K562 (cell line): Measurements from ENCODE around the gene TMEM128. TPM values are rescaled to one million over a fixed set of nuclear protein-coding genes. Genes with fewer than 3 reads are reported as not detected.

Source experiments
- ATAC-seq: fragments of 200-7000 bp; cut with Tn5 transposase; 3 replicates; pipeline ENCODE4 v1.9.1; 2020; ENCODE audit warnings: moderate library complexity
- BruUV-seq: library from RNA; stranded (reverse); fragments of 400-500 nt; replicated peaks from 2 replicates; lab custom pipeline; 2021; lab: Mats Ljungman, UMichigan
- CTCF ChIA-PET: fragments of 300-600 bp; formaldehyde crosslinking; extraction: SDS; loops from one replicate; lab custom pipeline; 2021; ENCODE audit warnings: low intra/inter-chr PET ratio; lab: Yijun Ruan, JAX
- POLR2A ChIA-PET: fragments of 300-600, 350-650 bp; sonication (Branson Sonifier 250); formaldehyde crosslinking; extraction: SDS; loops from one replicate; lab custom pipeline; 2021; ENCODE audit warnings: antibody characterized with exemption, inconsistent platforms; lab: Yijun Ruan, JAX
- DNase-seq, 4 experiments: peaks; one replicate each; pipeline versions ENCODE4 v3.0.0 to v3.0.0-alpha.2; 2011 to 2018; ENCODE audit warnings: low spot score in 3 of 4, mixed read lengths in 3 of 4; ENCODE audit errors: extremely low read depth in 1 of 4
- FAIRE-seq: peaks from 2 replicates; lab custom pipeline; 2011; peaks lifted over from hg19 to GRCh38; lab: Jason Lieb, UNC
- H2AFZ ChIP-seq: 2 replicates; pipeline ENCODE4 v1.6.0; 2011; ENCODE audit warnings: low read depth, low read length, control low read depth, inconsistent platforms
- H3K27ac ChIP-seq: fragments of 200-600 bp; 3 replicates; pipeline ENCODE4 v1.8.0; 2011; ENCODE audit warnings: low read depth, mild to moderate bottlenecking, control low read depth, inconsistent platforms, low read length, moderate library complexity, mixed read lengths; ENCODE audit errors: extremely low read depth
- H3K27me3 ChIP-seq, 2 experiments: fragments of 300-600 bp in 1 of 2; 2 replicates in 1 of 2; 3 replicates in 1 of 2; pipeline versions ENCODE4 v1.6.0 to v1.8.0; 2011; ENCODE audit warnings: inconsistent platforms in 2 of 2, low read length in 2 of 2, mild to moderate bottlenecking in 1 of 2, mixed read lengths in 1 of 2, moderate library complexity in 1 of 2; ENCODE audit not compliant: control insufficient read depth in 2 of 2, insufficient read depth in 2 of 2
- H3K36me3 ChIP-seq: fragments of 300-600 bp; 3 replicates; pipeline ENCODE4 v1.8.0; 2011; ENCODE audit warnings: mild to moderate bottlenecking, low read length, inconsistent platforms; ENCODE audit not compliant: control insufficient read depth, insufficient read depth
- H3K4me1 ChIP-seq, 2 experiments: fragments of 200-600 bp in 1 of 2; replicated peaks in 1 of 2; 2 replicates in 1 of 2; 3 replicates in 1 of 2; pipeline versions ENCODE4 v1.5.1 to v1.8.0; 2011; ENCODE audit warnings: inconsistent platforms in 2 of 2, low read length in 2 of 2, mild to moderate bottlenecking in 1 of 2, mixed read lengths in 1 of 2, moderate library complexity in 1 of 2; ENCODE audit not compliant: control insufficient read depth in 2 of 2, insufficient read depth in 2 of 2
- H3K4me2 ChIP-seq: 2 replicates; pipeline ENCODE4 v1.6.1; 2011; ENCODE audit warnings: low read length, control low read depth, inconsistent platforms, mixed read lengths; ENCODE audit not compliant: insufficient read depth
- H3K4me3 ChIP-seq: fragments of 200-600 bp; sonication (generic), shearing (Covaris generic); 2 replicates; pipeline ENCODE4 v1.5.1; 2016; ENCODE audit warnings: control low read depth, inconsistent platforms
- H3K79me2 ChIP-seq: fragments of 200-600 bp; 3 replicates; pipeline ENCODE4 v1.8.0; 2011; ENCODE audit warnings: low read length, inconsistent platforms; ENCODE audit not compliant: control insufficient read depth, insufficient read depth
- H3K9ac ChIP-seq, 2 experiments: 2 replicates each; pipeline versions ENCODE4 v1.6.0 to v1.6.1; 2011; ENCODE audit warnings: low read depth in 2 of 2, low read length in 2 of 2, control low read depth in 1 of 2, inconsistent platforms in 1 of 2, mild to moderate bottlenecking in 1 of 2, mixed read lengths in 1 of 2; ENCODE audit not compliant: insufficient read depth in 1 of 2
- H3K9me1 ChIP-seq: one replicate; pipeline ENCODE4 v1.6.0; 2011; ENCODE audit warnings: inconsistent platforms, mild to moderate bottlenecking, low read length, moderate library complexity; ENCODE audit not compliant: control insufficient read depth, insufficient read depth
- H3K9me3 ChIP-seq: replicated peaks from 2 replicates; pipeline ENCODE4 v1.5.1; 2011; ENCODE audit warnings: low read depth, low read length, inconsistent platforms; ENCODE audit not compliant: control insufficient read depth, insufficient read depth
- H4K20me1 ChIP-seq: replicated peaks from 2 replicates; pipeline ENCODE4 v1.6.1; 2011; ENCODE audit warnings: low read length, inconsistent platforms, mixed read lengths; ENCODE audit not compliant: control insufficient read depth, insufficient read depth
- ASH1L ChIP-seq: fragments of 450-650 bp; IDR thresholded peaks from 2 replicates; pipeline ENCODE4 v1.6.1; 2018; ENCODE audit warnings: borderline replicate concordance, mild to moderate bottlenecking, low read depth; ENCODE audit not compliant: partially characterized antibody
- CAMTA2 ChIP-seq: fragments of 250-450 bp; sonication (Bioruptor Pico); conservative IDR thresholded peaks from 2 replicates; pipeline ENCODE4 v1.5.1; 2022
- EGR1 ChIP-seq: fragments of 450-650 bp; conservative IDR thresholded peaks from 2 replicates; pipeline ENCODE4 v1.6.1; 2017; ENCODE audit warnings: mild to moderate bottlenecking
- ELK3 ChIP-seq: fragments of 450-650 bp; formaldehyde crosslinking; IDR thresholded peaks from 2 replicates; pipeline ENCODE4 v1.4.0; 2020; ENCODE audit warnings: mild to moderate bottlenecking
- HDGF ChIP-seq: fragments of 450-650 bp; IDR thresholded peaks from 2 replicates; pipeline ENCODE4 v1.6.1; 2016
- HEY1 ChIP-seq: fragments of 250-450 bp; sonication (Bioruptor Pico); IDR thresholded peaks from 2 replicates; pipeline ENCODE4 v1.5.0; 2020; ENCODE audit warnings: mild to moderate bottlenecking, moderate library complexity, borderline replicate concordance
- ILF3 ChIP-seq: fragments of 450-650 bp; IDR thresholded peaks from 2 replicates; pipeline ENCODE4 v1.6.1; 2018; ENCODE audit warnings: antibody characterized with exemption, mild to moderate bottlenecking, moderate library complexity, borderline replicate concordance
- MTA2 ChIP-seq: fragments of 450-650 bp; IDR thresholded peaks from 2 replicates; pipeline ENCODE4 v1.6.1; 2016; ENCODE audit warnings: low read depth
- NBN ChIP-seq: fragments of 450-650 bp; IDR thresholded peaks from 2 replicates; pipeline ENCODE4 v1.6.1; 2016; ENCODE audit warnings: low read depth, mild to moderate bottlenecking
- NCOR1 ChIP-seq: fragments of 450-650 bp; IDR thresholded peaks from 2 replicates; pipeline ENCODE4 v1.6.1; 2016; ENCODE audit warnings: mild to moderate bottlenecking, moderate library complexity
- NR2F6 ChIP-seq: fragments of 450-650 bp; formaldehyde crosslinking; IDR thresholded peaks from 2 replicates; pipeline ENCODE4 v1.4.0; 2020; ENCODE audit warnings: mild to moderate bottlenecking
- NRF1 ChIP-seq, 2 experiments: fragments of 450-650 bp; IDR thresholded peaks in 1 of 2; conservative IDR thresholded peaks in 1 of 2; 2 replicates each; pipeline ENCODE4 v1.6.1; 2014; ENCODE audit warnings: mild to moderate bottlenecking in 2 of 2
- POU5F1 ChIP-seq: fragments of 150-350 bp; IDR thresholded peaks from 2 replicates; pipeline ENCODE4 v1.6.1; 2014; ENCODE audit warnings: borderline replicate concordance, low read length, low read depth, mild to moderate bottlenecking; ENCODE audit not compliant: partially characterized antibody
- TSC22D4 ChIP-seq: fragments of 450-650 bp; IDR thresholded peaks from 2 replicates; pipeline ENCODE4 v1.6.1; 2016; ENCODE audit warnings: missing genetic modification characterization, missing biosample characterization, control low read depth
- ZBTB12 ChIP-seq: fragments of 250-450 bp; sonication (Bioruptor Pico); IDR thresholded peaks from 2 replicates; pipeline ENCODE4 v1.4.0; 2020
- ZFPM2 ChIP-seq: fragments of 250-450 bp; sonication (Bioruptor Pico); IDR thresholded peaks from 2 replicates; pipeline ENCODE4 v1.5.1; 2022; ENCODE audit warnings: mild to moderate bottlenecking
- ZNF280A ChIP-seq: fragments of 450-650 bp; IDR thresholded peaks from 2 replicates; pipeline ENCODE4 v1.6.1; 2018; ENCODE audit warnings: mild to moderate bottlenecking, low read depth; ENCODE audit not compliant: partially characterized antibody
- ZNF79 ChIP-seq: fragments of 250-450 bp; sonication (Bioruptor Pico); IDR thresholded peaks from 2 replicates; pipeline ENCODE4 v1.4.0; 2020; ENCODE audit warnings: low read depth, mild to moderate bottlenecking, moderate library complexity
- WGBS: fragments of 100-300 bp; shearing (Covaris generic); methylation state at CpG from one replicate; pipeline ENCODE4 v1.1.6; 2016; ENCODE audit warnings: low coverage, mixed read lengths; ENCODE audit not compliant: insufficient coverage; ENCODE audit errors: missing lambda C conversion rate; 5-methylcytosine and 5-hydroxymethylcytosine counted together
- in situ Hi-C: fragments of 300-500 bp; cut with MboI; formaldehyde crosslinking; loops from 4 replicates; pipeline ENCODE4 v1.15.0; 2018; ENCODE audit warnings: inconsistent platforms, mixed read lengths
- intact Hi-C: fragments of 100-400 bp; cut with micrococcal nuclease; formaldehyde crosslinking; loops from 2 replicates; pipeline ENCODE4 v1.14.2; 2022
- polyA plus RNA-seq, 8 experiments: library from polyadenylated mRNA; depleted of rRNA in 4 of 8; stranded (reverse) in 5 of 8; unstranded in 3 of 8; fragments of >200 nt; fragmentation: Nextera tagmentation in 2 of 8; fragmentation: Illumina TruSeq in 1 of 8; extraction: Ambion mirVana in 2 of 8; extraction: Trizol in 1 of 8; gene quantifications; 2 replicates each; pipeline versions ENCODE4 v1.2.1 to v1.2.3, GENCODE V29; 2011 to 2014; ENCODE audit warnings: inconsistent platforms in 1 of 8, missing spikeins in 1 of 8
- total RNA-seq, 7 experiments: library from RNA; depleted of rRNA in 6 of 7; stranded (reverse); fragments of >200 nt in 6 of 7; fragmentation: Illumina TruSeq in 2 of 7; extraction: Trizol in 2 of 7; gene quantifications; 2 replicates each; pipeline versions ENCODE4 v1.2.1 to v1.2.3, GENCODE V29; 2011 to 2021; ENCODE audit warnings: low replicate concordance in 1 of 7

Gene TMEM128
- total and polyA plus RNA-seq, 9 of the 15 experiments (the other 6 are each of a cell fraction or from before 2014, with no cell fraction given) = 9.1 to 40.0 (median 14.3) TPM

DNA sequence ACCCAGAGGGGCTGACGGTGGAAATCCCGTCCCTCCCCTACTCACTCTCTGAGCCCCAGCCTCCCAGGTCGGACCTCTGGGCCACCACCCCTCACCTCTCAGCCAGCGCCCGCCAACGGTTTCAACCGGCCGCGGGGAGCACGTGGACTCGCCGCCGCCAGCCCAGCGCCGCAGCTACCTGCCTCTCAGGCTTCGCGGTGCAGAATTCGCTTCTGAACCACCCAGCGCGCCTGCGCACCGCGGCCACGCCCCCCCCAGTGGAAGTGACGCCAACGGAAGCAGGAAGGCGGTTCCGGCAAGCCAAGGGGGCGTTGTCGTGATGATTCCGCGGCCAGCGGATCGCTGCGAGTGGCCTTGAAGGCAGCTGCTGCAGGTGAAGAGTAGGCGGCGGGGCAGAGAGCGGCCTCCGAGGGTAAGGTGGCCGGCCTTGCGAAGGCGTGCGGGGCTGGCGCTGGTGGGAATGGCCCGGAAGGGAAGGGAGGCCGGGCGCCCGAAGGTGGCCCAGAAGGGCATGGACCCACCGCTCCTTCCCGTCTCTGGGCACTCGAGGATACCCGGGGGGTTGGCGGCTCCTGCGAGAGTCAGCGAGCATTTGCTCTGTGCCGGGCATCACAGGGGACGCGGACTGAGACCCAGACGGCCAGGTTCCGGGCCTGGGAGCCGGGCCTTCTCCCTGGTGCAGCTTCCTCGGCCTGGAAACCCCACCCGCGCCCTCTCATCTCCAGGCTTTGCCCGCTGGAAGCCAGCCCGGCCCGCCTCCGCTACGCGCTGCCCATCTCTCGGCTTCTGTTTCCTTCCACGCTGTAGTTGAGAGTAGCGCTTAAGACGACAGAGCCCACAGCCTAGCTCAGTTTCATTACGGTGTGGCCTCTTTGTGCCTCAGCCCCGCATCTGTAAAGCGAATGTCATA lies 42.2 kb upstream of the TMEM128 start, which contains the start of the genes LYAR and ZBTB49:
TSS of gene LYAR (minus strand) at position 214 of the 910 bp plus-strand sequence. CDS start 6,412 bp downstream, outside the sequence.
TSS of gene ZBTB49 (plus strand) at position 311 of the 910 bp plus-strand sequence. CDS start 9,695 bp downstream, outside the sequence.
- H3K9me3 ChIP-seq = no peaks in the 10 kb centered on the region
- intact Hi-C loops = loop anchor here (5.0 kb wide), 1 partner anchor 32 kb away; no protein-coding TSS in a partner anchor
- CTCF ChIA-PET = interaction anchor here (0.7 kb wide), 1 partner anchor 38 kb away, joined by 3 read pairs; no protein-coding TSS in a partner anchor
- H3K27ac ChIP-seq = peak within 1 kb of the TSS; percentile 83
- H4K20me1 ChIP-seq = 0 out of 2 replicates have a peak, but pooled peaks cover 3% of the 10 kb centered on the region
- peak within 1 kb of the TSS; percentile 82 for H2AFZ ChIP-seq
- POLR2A ChIA-PET = interaction anchor here (0.6 to 1.1 kb wide), 8 partner anchors 8 to 763 kb away, joined by 3 to 6 read pairs (median 3); no protein-coding TSS in a partner anchor
- FAIRE-seq (peak; percentile 97), DNase-seq (peak; percentile 94 to 96 (median 94)), ATAC-seq (peak; percentile 95)
- no TSS peak for BruUV-seq
- H3K4me2 ChIP-seq = peak within 1 kb of the TSS; percentile 88
- peaks cover 11 to 20% of the 10 kb centered on the region in 2 experiments; a peak in 4 of 5 replicates for H3K4me1 ChIP-seq
- no peaks in the 10 kb centered on the region for H3K9me1 ChIP-seq
- WGBS = under 1% methylated on average over 67 of the region's 77 CpGs
- no peaks in the 10 kb centered on the region; a peak in 1 of 5 replicates for H3K27me3 ChIP-seq
- peaks cover 67% of the 10 kb centered on the region for H3K79me2 ChIP-seq
- H3K36me3 ChIP-seq = peaks cover 37% of the 10 kb centered on the region
- peak within 1 kb of the TSS; percentile 85 for H3K4me3 ChIP-seq
- H3K9ac ChIP-seq = peak within 1 kb of the TSS; percentile 90 to 91
- in situ Hi-C loops = no loop called here
- peak; percentile 69 for TF ChIP-seq ZBTB12 (CRISPR knock-in tag)
- TF ChIP-seq ZFPM2 (CRISPR knock-in tag) = no peak
- TF ChIP-seq ELK3 (CRISPR knock-in tag) = no peak
- TF ChIP-seq EGR1 = peak; percentile 59
- no peak for TF ChIP-seq NR2F6 (CRISPR knock-in tag)
- no peak for TF ChIP-seq POU5F1
- TF ChIP-seq ZNF280A = no peak
- TF ChIP-seq NCOR1 = no peak
- no peak for TF ChIP-seq CAMTA2 (CRISPR knock-in tag)
- no peak for TF ChIP-seq ASH1L
- no peak for TF ChIP-seq MTA2
- no peak for TF ChIP-seq HEY1 (CRISPR knock-in tag)
- TF ChIP-seq HDGF = no peak
- no peak for TF ChIP-seq NBN
- TF ChIP-seq ILF3 = no peak
- peak; percentile 97 to 98 for TF ChIP-seq NRF1 (conservative IDR thresholded peaks at IDR 0.05 in 1 of 2, IDR thresholded peaks at IDR 0.05 in 1 of 2)
- no peak for TF ChIP-seq ZNF79 (CRISPR knock-in tag)
- TF ChIP-seq TSC22D4 (tag) = no peak
